GM21786 (cell line): ENCODE measurements around the gene CDC42EP4.

ENCODE experiments used
- ATAC-seq: cut with Tn5 transposase; IDR thresholded peaks from one replicate; pipeline ENCODE4 v1.9.1; 2021; ENCODE audit not compliant: unreplicated experiment

CDC42EP4 gene, protein sequence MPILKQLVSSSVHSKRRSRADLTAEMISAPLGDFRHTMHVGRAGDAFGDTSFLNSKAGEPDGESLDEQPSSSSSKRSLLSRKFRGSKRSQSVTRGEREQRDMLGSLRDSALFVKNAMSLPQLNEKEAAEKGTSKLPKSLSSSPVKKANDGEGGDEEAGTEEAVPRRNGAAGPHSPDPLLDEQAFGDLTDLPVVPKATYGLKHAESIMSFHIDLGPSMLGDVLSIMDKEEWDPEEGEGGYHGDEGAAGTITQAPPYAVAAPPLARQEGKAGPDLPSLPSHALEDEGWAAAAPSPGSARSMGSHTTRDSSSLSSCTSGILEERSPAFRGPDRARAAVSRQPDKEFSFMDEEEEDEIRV

DNA sequence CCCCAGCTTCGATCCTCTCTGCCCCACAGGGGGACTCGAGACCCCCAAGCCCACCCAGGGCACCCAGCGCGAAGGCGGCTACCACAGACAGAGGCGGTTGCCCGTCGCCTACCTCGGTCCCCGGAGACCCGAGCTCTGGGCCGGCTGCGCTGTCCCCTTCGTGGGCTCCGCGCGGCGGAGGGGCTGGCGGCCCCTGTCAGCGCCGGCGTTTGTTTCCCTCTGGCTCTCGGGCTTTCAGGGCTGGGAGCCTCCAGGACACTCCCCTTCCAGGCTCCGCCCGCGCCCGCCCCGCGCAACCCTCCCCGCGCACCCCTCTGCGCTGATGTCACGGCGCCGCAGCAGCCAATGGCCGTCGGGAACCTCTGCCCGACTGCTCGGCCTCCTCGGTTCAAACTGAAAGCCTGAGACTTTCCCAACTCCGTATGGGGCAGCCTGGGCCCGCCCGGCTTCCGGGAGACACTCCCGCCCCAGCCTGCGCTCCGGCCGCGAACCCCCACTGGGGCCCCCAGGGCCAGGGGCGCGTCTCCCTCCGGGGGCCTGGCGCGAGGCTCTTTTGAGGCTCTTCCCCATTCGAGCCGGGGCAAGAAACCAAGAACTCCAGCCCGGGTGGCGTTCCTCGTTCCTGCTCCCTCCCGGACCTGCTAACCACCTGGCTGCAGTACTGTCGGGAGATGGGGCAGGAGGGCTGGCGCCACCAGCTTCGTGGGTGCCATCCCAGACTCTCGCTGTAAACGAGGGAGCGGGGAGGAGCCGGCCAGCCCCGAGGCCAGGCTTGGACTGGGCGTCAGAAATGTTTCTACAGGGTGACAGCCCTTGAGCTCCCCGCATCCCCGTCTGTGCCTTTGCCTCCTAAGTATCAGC is at the start of gene CDC42EP4:
Gene CDC42EP4, minus strand, starts transcription at position 221 of the 861 bp plus-strand sequence. CDS start 25,501 bp downstream, outside the sequence.
- peak; percentile 81 for ATAC-seq

DNA sequence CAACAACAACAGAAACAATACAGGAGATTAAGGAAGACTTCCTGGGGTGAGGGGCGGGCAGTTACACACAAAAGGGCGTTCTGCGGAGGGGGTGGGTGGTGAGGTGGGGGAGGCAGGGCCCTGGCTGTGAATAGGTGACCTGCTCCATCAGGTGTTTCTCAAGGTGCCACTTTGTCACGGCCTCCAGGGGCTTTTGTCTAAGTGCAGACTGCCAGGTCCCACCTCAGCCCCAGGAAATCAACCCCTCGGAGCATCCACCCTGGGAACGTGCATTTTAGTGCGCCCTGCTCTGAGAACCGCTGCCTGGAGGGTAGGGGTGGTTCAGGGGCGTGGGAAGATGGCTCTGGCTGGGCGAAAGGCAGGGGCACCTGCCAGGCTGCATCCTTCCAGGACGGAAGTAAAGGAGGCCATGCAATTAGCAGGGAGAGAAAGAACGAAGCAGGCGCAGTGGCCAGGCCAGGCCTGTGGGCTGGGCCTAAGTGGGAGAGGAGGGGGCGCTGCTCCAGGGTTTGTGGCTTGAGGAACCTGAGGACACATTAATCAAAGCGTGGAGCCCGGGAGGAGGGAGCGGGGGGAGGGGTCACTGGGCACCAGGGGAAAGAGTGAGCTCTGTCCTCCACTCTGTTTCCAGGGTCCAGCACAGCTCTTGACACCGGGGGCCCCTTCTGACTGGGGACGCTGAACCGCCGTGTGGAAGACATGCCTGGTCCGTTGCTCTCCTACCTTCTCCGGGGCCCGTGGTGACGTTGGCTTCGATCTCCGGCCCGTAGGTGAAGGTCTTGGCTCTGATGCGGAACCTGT is 49.4 kb upstream of the CDC42EP4 start:
- no peak for ATAC-seq

DNA sequence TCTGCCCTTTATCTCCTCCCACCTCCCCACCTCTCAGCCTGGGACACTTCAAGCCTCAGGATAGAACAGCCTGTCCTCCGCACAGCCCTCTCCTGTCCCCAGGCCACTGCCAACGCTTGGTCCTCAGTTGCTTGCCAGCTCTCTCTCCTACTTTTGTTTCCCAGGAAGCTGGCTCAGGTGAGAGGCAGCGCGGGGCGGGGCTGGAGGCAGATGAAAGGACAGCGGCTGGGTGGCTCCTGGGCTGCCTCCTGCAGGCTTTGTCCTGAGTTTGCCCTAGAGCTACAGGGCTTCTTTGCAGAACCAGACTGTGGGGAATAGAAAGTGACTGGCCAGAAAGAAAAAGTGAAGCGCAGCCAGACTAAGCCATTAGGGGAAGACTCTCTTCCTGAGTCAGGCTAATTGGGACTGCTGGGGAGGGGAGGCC is 48.2 kb upstream of the CDC42EP4 start:
- no peak for ATAC-seq

DNA sequence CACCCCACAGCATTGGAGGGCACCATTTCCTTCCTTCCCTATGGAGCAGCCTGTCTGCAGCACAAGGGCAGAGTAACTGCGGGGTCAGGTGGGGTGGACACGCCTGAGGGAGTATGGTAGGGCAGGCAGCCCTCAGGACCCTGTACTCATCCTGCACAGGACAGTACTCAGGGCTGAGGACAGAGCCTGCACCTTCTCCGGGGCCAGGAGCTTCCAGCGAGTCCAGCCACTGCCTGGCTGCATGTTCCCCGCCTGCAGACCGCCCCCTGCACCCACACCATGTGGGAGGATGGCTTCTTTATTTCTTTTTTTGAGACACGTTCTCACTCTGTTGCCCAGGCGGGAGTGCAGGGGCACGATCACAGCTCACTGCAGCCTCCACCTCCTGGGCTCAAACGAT is 47.6 kb upstream of the CDC42EP4 start:
- no peak for ATAC-seq

DNA sequence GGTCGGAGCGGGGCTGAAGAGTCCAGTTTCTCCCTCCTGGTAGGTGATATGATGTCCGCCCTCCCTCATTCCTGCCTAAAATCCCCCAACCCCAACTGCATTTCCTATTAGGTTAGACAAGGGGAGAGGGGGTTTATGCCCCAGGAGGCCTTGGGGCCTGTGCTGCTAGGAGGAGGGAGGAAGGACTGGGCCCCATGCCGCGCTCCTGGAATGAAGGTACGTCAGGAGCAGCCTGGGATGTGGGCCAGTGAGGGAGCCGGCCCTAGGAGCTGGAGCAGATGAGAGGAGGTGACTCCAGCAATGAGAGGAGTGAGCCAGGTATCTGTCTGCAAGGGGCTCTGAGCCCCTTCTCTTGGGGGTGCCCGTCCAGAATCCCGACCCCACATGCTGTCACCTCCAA is 46.9 kb upstream of the CDC42EP4 start:
- no peak for ATAC-seq

DNA sequence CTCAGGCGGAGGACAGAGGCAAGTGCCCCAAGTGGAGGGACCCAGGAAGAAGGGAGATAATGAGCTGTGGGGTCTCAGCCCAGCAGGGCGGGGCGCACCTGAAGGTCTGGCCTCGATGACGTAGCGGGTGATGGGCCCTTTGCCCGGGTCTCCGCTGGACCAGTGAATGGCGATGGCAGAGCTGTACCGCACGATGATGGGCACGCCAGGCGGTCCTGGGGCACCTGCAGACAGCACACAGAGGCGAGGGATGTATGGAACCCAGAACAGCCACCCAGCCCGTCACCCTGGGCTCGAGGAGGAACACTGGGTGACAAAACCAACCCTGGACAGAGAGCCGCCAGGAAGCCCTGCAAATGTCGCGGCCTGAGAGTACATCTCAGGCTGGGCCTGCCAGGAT is 46.2 kb upstream of the CDC42EP4 start:
- no peak for ATAC-seq

DNA sequence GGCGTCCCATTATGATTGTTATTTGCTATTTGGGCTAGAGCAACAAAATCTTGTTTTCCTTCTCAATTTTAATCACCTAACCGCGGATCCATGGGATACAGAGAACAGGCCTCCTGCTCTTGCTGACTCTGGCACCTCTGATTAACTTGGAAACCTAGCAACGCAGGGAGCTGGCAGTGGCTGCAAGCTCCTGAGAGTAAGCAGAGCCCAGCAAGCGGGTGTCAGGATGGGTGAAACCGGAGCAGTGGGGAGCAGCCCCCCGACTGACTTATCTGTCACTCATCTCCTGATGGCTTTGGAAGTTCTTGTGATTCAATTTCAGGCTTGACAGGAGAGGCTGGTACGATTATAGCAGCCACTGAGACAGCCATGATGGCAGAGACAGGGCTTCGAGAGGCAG is 45.5 kb upstream of the CDC42EP4 start:
- ATAC-seq: no peak

DNA sequence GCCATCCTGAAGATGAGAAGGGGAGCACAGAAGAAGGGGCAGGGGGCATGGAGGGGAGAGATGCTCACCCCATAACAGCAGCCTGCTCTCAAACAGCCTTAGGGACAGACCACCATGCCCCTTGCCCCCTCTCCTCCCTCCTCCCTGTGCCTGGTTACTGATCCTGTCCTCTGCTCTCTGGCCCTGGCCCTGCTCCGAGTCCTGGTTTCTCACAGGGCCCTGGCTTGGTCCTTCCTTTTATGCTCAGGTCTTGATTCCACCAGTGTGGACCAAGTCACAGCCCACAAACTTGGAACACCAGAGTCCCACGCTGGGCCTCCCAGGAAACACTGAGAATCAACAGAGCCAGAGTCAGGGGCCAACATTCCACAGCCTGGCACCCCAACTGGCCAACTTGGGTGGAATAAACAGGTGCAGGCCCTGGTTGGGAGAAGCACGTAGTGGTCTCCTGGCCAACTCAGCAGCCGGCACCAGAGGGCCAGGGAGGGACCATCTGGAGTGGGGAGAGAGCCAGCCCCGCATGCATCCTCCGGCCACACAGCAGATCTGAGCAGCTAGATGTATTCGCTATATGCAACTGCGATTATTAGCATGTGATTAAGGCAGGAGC is 44.9 kb upstream of the CDC42EP4 start:
- no peak for ATAC-seq

DNA sequence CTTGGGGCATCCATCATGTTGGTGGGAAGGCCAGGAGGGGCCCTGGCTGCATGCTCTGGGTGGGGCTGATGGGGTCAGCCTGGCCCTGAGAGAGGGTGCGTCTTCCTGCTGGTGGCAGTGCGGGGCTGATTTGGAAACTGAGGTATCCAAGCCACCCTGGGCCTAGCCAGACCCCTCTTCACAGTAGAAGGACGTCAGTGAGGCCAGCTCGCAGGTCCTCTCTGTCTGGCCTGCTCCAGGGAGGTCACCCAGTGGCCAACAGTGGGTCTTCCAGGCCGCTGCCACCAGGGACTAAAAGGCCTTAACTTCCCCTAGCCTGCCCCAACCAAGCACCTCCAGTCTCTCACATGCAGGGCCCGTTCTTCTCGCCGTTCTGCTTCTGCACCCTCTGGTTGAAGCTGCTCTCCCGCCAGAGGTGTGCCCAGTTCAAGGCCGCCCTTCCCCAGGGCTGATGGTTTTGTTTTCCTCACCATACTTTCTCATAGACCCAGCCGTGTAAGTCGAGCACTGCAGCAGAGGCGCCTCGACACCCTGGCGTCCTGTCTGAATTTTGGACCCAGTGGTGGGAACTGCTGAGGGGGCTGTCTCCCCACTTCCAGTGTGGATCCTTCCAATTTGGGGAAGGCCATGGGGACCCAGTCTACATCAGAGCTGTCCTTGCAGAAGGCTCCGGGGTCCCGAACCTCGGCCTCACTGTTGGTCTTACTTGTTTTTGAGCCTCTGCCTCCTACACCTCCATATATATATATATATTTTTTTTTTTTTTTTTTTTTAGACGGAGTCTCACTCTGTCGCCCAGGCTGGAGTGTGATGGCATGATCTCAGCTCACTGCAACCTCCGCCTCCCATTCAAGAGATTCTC is 42.9 kb upstream of the CDC42EP4 start:
- ATAC-seq: no peak

DNA sequence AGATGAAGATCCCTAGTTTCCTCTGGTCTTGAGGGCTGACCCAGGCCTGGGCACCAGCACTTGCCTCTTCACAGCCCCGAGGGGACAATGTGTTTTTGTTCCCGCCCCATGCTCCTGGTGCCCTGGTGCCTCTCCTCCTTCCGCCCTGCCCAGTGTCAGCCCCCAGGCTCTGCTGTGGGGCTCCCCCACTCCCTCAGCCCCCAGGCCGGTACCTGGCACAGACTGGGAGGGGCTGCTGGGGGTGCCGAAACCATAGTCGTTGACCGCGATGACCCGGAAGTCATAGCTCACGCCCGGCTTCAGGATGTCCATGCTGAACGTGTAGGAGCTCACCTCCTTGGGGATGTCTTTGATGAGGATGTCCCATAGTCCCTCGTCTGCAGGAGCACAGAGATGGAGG is 40.5 kb upstream of the CDC42EP4 start:
- ATAC-seq: no peak

DNA sequence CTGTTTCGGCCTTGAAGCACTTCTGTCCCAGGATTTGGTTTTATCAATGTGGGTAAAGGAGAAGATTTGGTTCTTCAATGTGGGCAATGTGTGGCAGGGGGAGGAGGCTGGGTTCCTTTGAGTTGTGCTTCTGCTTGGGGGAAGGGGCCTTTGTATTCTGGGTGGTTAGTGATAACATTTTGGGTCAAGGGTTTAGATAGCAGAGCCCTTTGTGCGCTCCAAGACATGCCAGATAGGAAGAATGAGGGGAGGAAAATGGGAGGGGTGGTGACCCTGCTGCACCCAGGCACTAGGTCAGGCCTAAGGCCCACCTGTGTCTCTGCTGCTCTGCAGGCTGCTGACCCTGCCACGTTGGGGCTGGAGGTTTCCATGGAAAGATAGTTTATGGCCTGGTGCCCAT is 40.0 kb upstream of the CDC42EP4 start:
- ATAC-seq: no peak

DNA sequence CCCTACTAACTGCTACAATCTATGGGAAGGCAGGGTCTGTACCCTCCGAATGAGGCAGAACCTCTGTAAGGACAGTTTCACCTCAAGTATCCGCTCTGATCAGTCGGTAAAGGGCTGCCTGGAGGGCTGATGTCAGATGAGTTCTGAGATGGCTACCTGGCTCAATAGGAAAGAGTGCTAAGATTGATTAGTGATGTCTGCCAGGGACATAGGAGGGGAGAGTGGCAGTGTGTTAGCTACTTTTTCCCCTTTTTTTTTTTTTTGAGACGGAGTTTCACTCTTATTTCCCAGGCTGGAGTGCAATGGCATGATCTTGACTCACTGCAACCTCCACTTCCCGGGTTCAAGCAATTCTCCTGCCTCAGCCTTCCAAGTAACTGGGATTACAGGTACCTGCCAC is 39.1 kb upstream of the CDC42EP4 start:
- no peak for ATAC-seq

DNA sequence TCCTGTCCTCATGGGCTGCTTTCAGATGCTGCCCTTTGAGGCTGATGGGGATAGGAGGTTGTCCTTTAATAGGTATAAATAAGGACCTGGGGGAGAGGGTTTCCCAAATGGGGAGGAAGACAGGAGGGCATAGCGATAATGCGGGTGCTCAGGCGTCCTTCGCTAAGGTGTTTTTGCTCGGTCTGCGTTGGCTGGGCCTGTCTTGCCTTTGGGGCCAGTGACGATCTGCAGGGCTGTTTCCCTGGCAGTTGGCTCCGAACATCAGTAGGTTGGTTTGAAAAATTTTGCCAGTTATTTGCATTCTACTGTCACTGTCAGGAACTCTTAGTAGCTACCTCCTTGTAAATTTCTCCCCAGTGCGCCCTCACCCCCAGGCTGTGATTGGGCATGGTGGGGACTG is 37.8 kb upstream of the CDC42EP4 start:
- no peak for ATAC-seq

DNA sequence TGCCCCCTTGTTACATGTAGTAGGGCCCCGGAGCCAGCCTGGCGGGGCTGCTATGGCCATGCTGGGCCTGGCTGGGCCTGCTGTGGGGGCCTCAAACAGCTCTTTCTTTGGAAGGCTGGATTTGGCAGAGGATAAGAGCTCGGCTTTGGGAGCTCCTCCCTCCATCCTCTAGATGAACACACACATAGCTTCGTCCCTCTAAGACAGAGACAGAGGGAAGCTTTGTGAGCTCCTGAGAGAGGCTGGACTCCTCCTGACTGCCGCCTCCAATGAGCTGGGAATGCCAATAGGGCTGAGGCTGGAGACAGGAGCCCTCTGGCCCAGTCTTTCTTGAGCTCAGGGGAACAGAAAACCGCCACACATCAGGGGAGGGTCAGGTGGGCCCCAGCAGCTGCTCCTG is 37.3 kb upstream of the CDC42EP4 start:
- ATAC-seq: no peak

DNA sequence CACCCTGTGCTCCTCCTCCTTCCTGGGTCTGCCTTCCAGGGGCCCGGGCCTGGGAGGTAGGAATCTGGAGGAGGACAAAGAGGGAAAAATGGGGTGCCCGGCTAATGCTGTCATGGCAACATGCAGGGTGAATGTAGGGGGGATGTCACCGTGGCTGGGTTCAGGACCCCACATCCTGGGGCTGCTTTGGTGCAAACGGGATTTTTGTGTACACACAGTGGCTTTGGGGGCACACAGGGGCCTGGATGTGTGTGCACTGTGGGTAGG is 37.0 kb upstream of the CDC42EP4 start:
- no peak for ATAC-seq

DNA sequence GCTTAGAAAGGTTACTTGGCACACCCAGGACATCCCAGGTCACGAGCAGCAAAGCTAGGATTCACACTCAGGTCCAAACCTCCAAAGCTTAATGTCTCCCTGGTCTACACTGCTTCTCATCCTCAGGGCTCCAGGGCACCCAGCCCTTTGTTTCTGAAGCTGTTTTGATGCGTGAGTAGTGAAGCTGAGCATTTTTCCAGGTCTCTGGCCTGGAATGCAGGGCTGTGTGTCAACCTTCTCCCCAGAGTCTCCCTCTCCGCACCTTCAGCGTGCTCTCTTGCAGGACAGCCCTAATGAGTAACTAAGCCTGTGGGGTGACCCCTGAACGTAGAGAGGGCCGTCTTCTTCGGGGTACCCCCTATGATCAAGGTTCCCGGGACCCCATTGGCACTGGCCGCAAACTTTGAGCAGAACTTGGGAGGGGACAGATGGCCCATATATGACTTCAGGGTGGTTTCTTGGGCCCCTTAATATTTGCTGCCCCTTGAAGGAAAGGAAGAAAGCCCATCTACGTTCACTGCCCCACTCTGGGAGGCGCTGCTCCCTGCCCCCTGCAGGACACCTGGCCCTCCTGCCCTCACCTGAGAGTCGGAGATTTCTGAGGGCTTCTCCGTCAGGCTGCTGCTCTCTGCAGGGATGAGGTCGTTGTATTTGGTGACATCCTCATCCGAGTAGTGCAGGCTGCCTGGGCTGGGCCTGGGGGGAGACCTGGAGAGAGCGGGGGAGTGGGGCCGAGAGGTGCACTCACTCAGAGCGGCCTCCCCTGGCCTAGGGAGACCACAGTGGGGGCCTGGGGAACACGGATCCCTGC is 36.4 kb upstream of the CDC42EP4 start:
- ATAC-seq: no peak

DNA sequence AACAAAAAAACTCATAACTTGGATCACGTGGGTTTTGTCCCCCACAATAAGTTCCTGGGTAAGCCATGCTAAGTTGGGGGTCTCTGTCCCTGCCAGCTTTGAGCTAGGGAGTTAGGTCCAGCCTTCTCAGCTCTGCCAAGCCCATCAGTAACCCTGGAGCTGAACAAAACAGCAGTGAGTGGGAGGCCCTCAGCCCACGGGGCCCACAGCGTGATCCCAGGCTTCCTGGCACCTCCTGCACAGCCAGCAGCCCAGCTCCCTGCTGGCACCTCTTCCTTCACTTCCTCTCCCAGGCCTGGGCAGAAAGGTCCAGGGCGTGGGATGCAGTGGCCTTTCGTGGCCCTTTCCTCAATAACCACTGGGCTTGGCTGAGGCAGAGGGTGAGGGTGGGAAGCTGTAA is 35.5 kb upstream of the CDC42EP4 start:
- no peak for ATAC-seq

DNA sequence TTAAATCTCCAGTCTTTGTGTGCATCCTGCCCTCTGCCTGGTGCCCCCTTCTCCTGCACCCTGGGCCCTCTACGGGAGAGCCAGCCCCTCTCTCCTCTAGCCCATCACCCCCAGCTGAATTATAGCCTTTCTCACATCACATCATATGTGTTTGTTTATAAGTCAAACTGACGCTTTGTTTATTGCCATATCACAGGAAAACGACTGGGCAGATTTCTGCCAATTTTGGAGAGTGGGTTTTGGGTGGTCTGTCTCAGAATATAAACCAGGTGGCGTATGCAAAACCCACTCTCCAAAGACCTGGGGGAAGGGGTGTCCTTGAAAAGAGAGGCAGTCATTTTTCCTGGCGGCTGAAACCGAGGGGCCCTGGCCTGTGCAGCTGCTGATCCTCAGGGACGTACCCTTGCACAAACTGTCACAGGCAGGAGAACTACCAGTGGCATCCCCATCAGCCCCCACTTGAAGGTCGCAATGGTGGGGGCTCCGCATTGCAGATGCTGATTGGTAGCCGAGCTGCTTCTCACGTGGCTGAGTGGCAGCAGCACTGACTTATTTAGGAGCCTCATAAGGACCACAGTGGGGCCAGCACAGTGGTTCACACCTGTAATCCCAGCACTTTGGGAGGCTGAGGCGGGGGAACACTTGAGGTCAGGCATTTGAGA is 34.8 kb upstream of the CDC42EP4 start:
- no peak for ATAC-seq
